Peyer's patch (tissue), 4 donors: ENCODE measurements around the gene CCDC187.

Experiments
- CTCF ChIP-seq, 6 experiments: fragments of 450-650 bp in 4 of 6; fragments of 200-600 bp in 2 of 6; sonication (generic) in 1 of 6; IDR thresholded peaks; one replicate each; pipeline ENCODE4 v1.5.1; 2017 to 2019; ENCODE audit warnings: antibody characterized with exemption in 6 of 6, mild to moderate bottlenecking in 3 of 6, moderate library complexity in 1 of 6
- POLR2A ChIP-seq, 2 donors: fragments of 450-650 bp; IDR thresholded peaks; one replicate each; pipeline ENCODE4 v1.5.1; 2017; ENCODE audit warnings: antibody characterized with exemption in 2 of 2, mild to moderate bottlenecking in 2 of 2, moderate library complexity in 2 of 2

GRCh38 chr9:136336881-136337280 is 33.0 kb upstream of the CCDC187 start:
- TF ChIP-seq POLR2A (IDR thresholded peaks at IDR 0.05) (no peak), CTCF (IDR thresholded peaks at IDR 0.05) (no peak)
